Activated naive CD4-positive, alpha-beta T cell treated with anti-CD3 and anti-CD28 coated beads, Interleukin-2, amount 50 U/mL, for 24 hours (primary cell): ENCODE measurements around the gene ABCD3.

Experiments used
- H3K27ac Mint-ChIP-seq: one replicate; pipeline ENCODE4 v1.8.0; 2021; ENCODE audit warnings: mild to moderate bottlenecking, mixed read lengths
- H3K27me3 Mint-ChIP-seq: one replicate; pipeline ENCODE4 v1.8.0; 2021; ENCODE audit warnings: mixed read lengths
- H3K36me3 Mint-ChIP-seq: one replicate; pipeline ENCODE4 v1.8.0; 2021; ENCODE audit warnings: mixed read lengths
- H3K4me1 Mint-ChIP-seq: one replicate; pipeline ENCODE4 v1.8.0; 2021; ENCODE audit warnings: mixed read lengths
- H3K4me3 Mint-ChIP-seq: one replicate; pipeline ENCODE4 v1.8.0; 2021; ENCODE audit warnings: mild to moderate bottlenecking, mixed read lengths
- H3K9me3 Mint-ChIP-seq: one replicate; pipeline ENCODE4 v1.8.0; 2021; ENCODE audit warnings: mixed read lengths

The ABCD3 gene

DNA sequence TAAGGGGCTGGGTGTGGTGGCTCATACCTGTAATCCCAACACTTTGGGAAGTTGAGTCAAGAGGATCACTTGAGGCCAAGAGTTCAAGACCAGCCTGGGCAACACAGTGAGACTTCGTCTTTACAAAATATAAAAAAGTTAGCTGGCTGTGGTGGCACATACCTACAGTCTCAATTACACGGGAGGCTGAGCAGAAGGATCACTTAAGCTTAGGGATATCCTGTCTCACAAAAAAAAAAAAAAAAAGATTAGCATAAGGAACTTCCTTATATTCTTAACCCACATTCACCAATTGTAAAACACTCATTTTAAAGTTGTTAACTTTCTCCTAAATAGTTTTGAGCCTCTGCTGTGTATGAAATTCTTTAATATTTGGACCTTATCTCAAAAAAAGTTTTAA lies 53.1 kb downstream of the ABCD3 start:
- Mint-ChIP-seq H3K9me3 (no peaks in the 10 kb centered on the region), H3K36me3 (peaks cover 11% of the 10 kb centered on the region), H3K27me3 (no peaks in the 10 kb centered on the region), H3K4me1 (no peaks in the 10 kb centered on the region), H3K4me3 (no peak overlapping the region), H3K27ac (no peak overlapping the region)

DNA sequence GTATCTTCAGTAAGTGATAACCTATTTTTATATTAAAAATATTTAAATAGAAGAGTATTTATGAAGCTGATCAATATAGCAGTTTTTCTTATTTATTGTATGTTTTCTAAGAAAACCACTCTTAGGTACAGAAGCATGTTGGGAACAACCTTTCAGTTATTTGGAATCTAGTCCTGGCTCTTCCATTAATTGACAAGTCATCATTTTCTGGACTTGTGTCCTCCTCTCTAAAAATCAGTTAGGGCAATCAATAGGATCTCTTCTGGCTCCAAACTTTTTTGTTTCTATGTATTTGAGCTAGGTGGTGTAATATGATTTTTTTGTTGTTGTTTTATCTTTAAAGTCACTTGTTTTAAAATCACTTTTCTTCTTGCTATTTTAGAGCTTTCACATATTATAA lies 57.0 kb downstream of the ABCD3 start:
- Mint-ChIP-seq H3K9me3 (no peaks in the 10 kb centered on the region), H3K27ac (no peak overlapping the region), H3K27me3 (no peaks in the 10 kb centered on the region), H3K36me3 (peaks cover 10% of the 10 kb centered on the region), H3K4me1 (no peaks in the 10 kb centered on the region), H3K4me3 (no peak overlapping the region)

DNA sequence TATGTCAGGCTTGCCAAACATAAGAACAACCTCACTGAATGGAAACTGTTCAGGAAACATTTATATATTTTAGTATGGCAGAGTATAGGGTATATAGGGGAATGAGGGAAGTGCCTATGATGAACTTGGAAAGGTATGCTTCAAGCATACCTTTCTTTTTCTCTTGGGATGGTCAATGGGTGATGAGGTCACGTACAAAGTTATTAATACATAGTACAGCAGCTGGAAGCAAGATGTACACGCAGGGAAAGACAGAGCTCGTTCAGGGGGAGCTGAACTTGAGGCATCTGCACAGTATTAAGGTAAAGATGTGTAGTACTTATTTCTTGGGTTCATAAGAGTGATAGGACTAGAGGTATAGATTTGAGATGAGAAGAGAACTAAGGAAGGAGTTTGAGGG lies 61.5 kb downstream of the ABCD3 start:
- H3K27ac Mint-ChIP-seq: no peak overlapping the region
- peaks cover 13% of the 10 kb centered on the region for H3K36me3 Mint-ChIP-seq
- no peaks in the 10 kb centered on the region for H3K4me1 Mint-ChIP-seq
- H3K27me3 Mint-ChIP-seq: no peaks in the 10 kb centered on the region
- H3K4me3 Mint-ChIP-seq: no peak overlapping the region
- no peaks in the 10 kb centered on the region for H3K9me3 Mint-ChIP-seq

DNA sequence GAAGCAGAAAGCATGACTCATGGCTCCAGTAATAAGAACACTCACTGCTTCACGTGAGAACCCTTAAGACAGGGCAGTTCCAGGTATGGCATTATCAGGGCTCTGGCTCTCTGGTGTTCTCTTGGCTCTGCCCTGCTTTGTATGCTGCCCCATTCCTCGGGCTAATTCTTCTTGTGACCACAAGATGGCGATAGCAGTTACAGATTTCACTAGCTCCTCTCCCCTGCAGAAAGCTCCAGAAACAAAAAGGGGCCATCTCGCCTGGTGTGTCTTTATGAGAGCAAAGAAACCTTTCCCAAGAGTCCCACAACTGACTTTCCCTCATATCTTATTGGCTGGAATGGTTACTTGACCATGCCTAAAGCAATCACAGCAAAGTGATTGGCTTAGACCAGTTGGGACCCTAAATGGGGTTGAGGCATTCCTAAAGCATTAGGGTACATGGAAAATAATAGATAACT lies 63.3 kb downstream of the ABCD3 start:
- Mint-ChIP-seq H3K27me3 (no peaks in the 10 kb centered on the region), H3K36me3 (peaks cover 12% of the 10 kb centered on the region), H3K4me1 (no peaks in the 10 kb centered on the region), H3K9me3 (no peaks in the 10 kb centered on the region), H3K27ac (no peak overlapping the region), H3K4me3 (no peak overlapping the region)

DNA sequence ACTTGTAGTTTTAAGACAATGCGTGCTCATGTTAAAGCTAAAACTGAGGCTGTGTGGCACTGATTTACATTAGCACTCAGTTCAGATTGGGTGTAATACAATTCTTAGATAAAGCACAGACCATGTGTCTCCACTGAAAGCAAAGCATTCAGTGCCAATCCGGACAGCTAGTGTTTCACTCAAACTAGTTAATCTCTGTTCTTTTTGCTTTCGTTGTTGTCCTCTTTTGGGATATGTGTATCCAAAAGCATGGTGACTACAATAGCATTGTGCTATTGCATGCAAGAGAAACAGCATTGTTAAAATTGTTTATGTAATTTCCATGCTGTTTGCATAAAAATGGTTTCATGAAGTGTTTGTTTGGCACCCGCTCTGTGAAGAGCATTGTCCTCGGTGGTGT lies 68.8 kb downstream of the ABCD3 start:
- H3K9me3 Mint-ChIP-seq: no peaks in the 10 kb centered on the region
- no peaks in the 10 kb centered on the region for H3K4me1 Mint-ChIP-seq
- no peak overlapping the region for H3K27ac Mint-ChIP-seq
- H3K36me3 Mint-ChIP-seq: peaks cover 30% of the 10 kb centered on the region
- H3K27me3 Mint-ChIP-seq: no peaks in the 10 kb centered on the region
- no peak overlapping the region for H3K4me3 Mint-ChIP-seq

DNA sequence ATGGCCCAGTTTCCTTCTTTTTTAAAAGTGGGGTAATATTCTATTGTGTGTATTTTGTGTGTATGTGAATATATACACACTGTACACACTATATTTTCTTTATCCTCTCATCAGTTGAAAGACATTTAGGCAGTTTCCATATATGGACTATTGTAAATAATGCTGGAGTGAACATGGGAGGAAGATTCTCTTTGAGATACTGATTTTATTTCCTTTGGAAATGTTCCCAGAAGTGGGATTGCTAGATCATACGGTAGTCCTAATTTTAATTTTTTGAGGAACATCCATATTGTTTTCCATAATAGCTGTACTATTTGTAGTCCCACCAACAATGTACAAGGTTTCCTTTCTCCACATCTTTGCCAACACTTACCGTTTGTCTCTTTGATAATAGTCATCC lies 72.4 kb downstream of the ABCD3 start:
- H3K4me3 Mint-ChIP-seq: no peak overlapping the region
- peaks cover 36% of the 10 kb centered on the region for H3K36me3 Mint-ChIP-seq
- H3K4me1 Mint-ChIP-seq: no peaks in the 10 kb centered on the region

DNA sequence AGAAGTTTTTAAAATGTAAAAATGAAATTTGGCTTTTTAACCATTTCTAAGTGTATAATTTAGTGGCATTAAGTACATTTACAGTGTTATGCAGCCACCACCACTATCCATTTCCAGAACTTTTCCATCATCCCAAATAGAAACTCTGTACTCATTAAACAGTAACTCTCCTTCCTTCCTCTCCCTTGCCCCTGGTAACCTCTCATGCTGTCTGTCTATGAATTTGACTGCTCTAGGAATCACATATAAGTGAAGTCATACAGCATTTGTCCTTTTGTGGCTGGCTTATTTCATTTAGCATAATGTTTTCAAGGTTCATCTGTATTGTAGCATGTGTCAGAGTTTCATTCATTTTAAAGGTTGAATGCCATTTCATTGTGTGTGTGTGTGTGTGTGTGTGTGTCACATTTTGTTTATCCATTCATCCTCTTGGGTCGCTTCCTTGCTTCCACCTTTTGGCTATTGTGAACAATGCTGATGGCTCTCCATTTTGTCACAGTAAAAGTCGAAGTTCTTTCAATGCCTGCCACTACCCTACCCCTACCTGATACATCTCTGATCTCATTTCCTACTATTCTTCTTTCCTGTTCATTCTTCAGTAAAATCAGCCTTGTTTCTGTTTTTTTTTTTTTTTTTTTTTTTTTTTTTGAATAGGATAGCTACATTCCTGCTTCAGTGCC lies 78.0 kb downstream of the ABCD3 start:
- no peak overlapping the region for H3K4me3 Mint-ChIP-seq
- no peak overlapping the region for H3K27ac Mint-ChIP-seq
- H3K27me3 Mint-ChIP-seq: no peaks in the 10 kb centered on the region
- H3K4me1 Mint-ChIP-seq: no peaks in the 10 kb centered on the region
- no peaks in the 10 kb centered on the region for H3K9me3 Mint-ChIP-seq
- peaks cover 35% of the 10 kb centered on the region for H3K36me3 Mint-ChIP-seq

More for the DNA sequence above, 72.4 kb downstream of the ABCD3 start:
- no peaks in the 10 kb centered on the region for H3K9me3 Mint-ChIP-seq
- H3K27ac Mint-ChIP-seq: no peak overlapping the region
- H3K27me3 Mint-ChIP-seq: no peaks in the 10 kb centered on the region

DNA sequence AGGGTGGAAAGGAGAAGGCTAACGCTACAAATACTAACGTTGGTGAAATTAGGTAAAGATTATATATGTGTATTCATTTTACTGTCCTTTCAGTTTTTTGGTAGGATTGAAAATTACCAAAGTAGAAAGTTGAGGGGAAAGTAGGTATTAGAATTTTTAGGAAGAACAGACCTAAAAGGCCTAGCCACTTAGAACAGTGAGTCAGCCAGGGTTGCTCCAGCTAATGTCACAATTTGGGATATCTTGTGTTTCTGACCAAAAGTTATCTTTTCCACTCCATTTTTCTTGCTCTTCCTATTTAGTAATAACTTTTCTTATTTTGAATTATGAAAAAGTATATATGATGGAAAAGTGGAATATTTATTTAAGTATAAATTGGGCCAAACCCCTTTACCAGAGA lies 83.2 kb downstream of the ABCD3 start:
- H3K9me3 Mint-ChIP-seq: no peaks in the 10 kb centered on the region
- H3K27ac Mint-ChIP-seq: no peak overlapping the region
- H3K4me3 Mint-ChIP-seq: no peak overlapping the region
- H3K36me3 Mint-ChIP-seq: peaks cover 50% of the 10 kb centered on the region
- no peaks in the 10 kb centered on the region for H3K27me3 Mint-ChIP-seq
- no peaks in the 10 kb centered on the region for H3K4me1 Mint-ChIP-seq

DNA sequence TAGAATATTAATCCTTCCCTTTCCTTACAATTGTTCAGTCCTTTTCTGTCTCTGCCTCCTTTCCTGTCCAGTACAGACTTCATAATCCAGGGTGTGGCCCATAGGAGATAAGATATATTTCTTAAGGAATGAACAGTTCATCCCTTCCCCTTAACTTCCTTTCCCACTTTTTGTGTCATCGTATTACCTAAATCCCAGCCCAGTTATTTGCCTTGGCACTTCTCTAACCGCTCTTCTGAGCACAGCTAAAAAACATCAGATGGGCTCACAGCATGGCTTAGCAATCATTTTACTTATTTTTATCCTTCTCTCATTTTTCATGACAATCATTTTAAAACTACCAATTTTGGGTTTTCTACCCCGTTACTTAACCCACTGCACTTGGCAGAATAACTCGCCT lies 83.7 kb downstream of the ABCD3 start:
- H3K4me1 Mint-ChIP-seq: no peaks in the 10 kb centered on the region
- no peak overlapping the region for H3K27ac Mint-ChIP-seq
- H3K4me3 Mint-ChIP-seq: no peak overlapping the region
- peaks cover 52% of the 10 kb centered on the region for H3K36me3 Mint-ChIP-seq
- no peaks in the 10 kb centered on the region for H3K27me3 Mint-ChIP-seq
- no peaks in the 10 kb centered on the region for H3K9me3 Mint-ChIP-seq

DNA sequence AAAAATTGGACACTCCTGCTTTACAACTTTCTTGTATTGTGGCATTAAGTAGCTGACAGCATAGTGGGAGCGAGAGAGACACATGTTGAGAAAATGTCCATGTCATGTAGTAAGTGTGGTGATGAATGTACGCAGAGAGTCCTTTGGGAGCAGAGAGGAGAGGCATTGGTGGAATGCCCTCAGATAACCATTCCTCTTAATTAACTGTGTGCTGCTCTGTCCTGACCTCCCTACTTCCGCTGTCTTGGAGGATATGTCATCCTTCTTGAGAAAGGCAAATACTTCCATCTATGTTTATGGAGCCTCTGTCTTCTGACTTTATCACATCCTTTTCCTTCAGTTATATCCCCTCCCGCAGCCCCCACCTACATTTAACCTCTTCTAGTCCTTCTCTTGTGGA lies 85.0 kb downstream of the ABCD3 start:
- H3K27me3 Mint-ChIP-seq: no peaks in the 10 kb centered on the region
- no peaks in the 10 kb centered on the region for H3K9me3 Mint-ChIP-seq
- peaks cover 50% of the 10 kb centered on the region for H3K36me3 Mint-ChIP-seq
- no peak overlapping the region for H3K4me3 Mint-ChIP-seq
- no peak overlapping the region for H3K27ac Mint-ChIP-seq
- no peaks in the 10 kb centered on the region for H3K4me1 Mint-ChIP-seq

DNA sequence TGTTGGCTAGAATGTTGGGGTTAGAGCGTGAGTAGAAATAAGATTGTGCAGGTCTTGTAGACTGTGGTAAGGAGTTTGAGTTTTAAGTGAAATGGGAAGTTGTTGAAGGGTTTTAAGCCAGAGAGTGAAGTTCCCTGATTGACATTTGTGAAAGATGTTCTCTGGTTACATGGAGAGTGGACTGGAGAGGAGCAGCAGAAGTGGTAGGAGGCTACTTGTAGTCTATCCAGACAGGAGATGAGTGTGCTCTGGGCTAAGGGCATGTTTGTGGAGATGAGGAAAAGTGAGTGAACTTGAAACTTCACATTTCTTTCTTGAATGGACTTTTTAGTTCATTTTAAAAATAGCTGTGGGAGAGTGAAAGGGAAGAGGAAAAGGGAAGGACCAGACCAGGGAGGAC lies 86.4 kb downstream of the ABCD3 start:
- Mint-ChIP-seq H3K27ac (peak overlapping the region; percentile 1), H3K36me3 (peaks cover 45% of the 10 kb centered on the region), H3K4me3 (no peak overlapping the region), H3K27me3 (no peaks in the 10 kb centered on the region), H3K4me1 (no peaks in the 10 kb centered on the region), H3K9me3 (no peaks in the 10 kb centered on the region)

DNA sequence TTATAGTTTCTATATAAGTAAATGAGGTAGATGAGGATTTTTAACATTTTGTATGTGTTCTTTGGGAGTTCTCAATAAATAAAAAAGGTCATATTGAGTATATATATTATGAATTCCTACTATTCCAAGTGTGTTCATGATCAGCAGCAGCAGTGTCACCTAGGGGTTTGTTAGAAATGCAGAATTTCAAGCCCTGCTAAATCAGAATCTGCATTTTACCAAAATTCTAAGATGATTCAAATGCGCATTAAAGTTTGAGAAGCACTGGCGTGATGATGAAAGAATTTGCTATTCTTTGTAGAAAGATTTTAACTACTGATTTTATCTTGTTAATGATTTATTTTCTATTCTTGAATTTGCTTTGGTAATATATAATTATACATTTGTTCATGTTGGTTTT lies 94.6 kb downstream of the ABCD3 start:
- Mint-ChIP-seq H3K27me3 (no peaks in the 10 kb centered on the region), H3K36me3 (peaks cover 9% of the 10 kb centered on the region), H3K9me3 (no peaks in the 10 kb centered on the region), H3K4me3 (no peak overlapping the region), H3K27ac (no peak overlapping the region), H3K4me1 (no peaks in the 10 kb centered on the region)

DNA sequence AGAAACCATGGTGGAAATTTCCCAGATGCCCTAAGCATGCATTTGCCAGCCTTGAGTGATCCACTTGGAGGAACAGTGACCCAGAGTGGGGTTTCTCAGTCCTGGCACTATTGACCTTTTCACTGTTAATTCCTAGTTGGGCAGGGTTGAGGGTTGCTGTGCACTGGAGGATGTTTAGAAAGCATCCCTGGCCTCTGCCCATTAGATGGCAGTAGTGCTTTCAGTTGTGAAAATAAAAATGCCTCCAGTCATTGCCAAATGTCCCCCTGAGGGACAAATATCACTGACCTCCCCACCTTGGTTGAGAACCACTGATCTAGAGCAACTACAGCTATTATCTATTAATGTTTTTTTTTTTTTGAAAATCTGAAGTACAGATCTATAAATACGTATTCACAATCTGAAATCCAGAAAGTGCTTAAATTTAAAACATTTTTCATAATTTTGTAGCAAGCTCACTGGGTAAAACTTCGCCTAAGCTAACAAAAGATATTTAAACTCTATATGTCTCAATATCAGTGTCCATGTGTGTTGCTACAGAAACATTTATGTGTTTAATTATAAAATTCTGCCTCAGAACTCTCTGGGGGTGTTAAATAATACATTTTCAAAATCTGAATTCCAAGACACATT lies 96.0 kb downstream of the ABCD3 start:
- Mint-ChIP-seq H3K36me3 (peaks cover 8% of the 10 kb centered on the region), H3K4me1 (no peaks in the 10 kb centered on the region), H3K4me3 (no peak overlapping the region), H3K9me3 (no peaks in the 10 kb centered on the region), H3K27me3 (no peaks in the 10 kb centered on the region), H3K27ac (no peak overlapping the region)

DNA sequence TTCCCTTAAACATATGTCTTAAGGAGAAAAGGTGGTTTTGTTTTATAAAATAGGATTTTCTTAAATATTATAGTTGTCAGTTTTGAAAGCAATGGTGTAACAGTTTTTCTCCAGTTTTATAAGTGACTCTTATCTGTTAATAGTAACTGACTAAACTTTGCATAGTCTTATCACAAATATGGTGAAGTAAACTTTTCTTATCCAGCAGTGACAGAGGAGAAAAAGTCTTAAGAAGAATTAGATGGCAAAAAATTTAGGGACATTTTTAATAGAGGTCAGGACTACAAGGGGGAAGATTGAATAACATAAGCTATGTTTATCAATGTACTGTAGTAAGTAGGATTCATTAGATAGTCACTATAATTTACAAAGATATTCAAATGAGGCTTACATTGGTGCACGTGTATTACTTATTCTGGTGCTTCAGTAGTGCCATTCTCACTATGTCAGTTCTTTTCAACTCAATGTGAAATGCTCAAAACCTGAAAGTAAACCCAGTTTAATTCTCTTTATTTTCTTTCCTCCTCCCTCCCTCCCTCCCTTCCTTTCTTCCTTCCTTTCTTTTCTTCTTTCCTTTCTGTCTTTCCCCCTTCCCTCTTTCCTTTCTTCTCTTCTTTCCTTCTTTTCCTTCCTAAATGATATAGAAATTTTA lies 97.2 kb downstream of the ABCD3 start:
- no peaks in the 10 kb centered on the region for H3K4me1 Mint-ChIP-seq
- peaks cover 8% of the 10 kb centered on the region for H3K36me3 Mint-ChIP-seq
- H3K4me3 Mint-ChIP-seq: no peak overlapping the region
- no peak overlapping the region for H3K27ac Mint-ChIP-seq
- no peaks in the 10 kb centered on the region for H3K9me3 Mint-ChIP-seq
- H3K27me3 Mint-ChIP-seq: no peaks in the 10 kb centered on the region

DNA sequence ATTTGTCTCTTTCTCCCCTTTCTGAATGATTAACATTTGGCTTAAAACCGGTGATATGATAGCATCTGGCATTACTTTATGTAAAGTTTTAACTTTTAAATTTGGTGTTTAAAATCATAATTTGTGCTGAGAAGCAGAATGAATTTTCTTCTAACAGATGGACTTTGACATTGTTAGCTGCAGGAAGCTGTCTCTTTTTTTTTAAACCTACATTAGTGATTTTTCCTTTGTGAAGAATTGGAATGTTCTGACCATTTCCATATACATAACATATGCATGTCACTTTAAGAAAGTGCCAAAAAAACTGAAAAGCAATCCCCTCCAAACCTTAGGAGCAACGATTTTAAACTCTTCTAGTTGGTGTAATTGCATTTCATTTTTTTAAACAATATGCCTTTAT lies 101.2 kb downstream of the ABCD3 start:
- H3K4me1 Mint-ChIP-seq: no peaks in the 10 kb centered on the region
- no peaks in the 10 kb centered on the region for H3K27me3 Mint-ChIP-seq
- no peak overlapping the region for H3K4me3 Mint-ChIP-seq
- no peak overlapping the region for H3K27ac Mint-ChIP-seq
- H3K9me3 Mint-ChIP-seq: no peaks in the 10 kb centered on the region
- peaks cover 4% of the 10 kb centered on the region for H3K36me3 Mint-ChIP-seq

DNA sequence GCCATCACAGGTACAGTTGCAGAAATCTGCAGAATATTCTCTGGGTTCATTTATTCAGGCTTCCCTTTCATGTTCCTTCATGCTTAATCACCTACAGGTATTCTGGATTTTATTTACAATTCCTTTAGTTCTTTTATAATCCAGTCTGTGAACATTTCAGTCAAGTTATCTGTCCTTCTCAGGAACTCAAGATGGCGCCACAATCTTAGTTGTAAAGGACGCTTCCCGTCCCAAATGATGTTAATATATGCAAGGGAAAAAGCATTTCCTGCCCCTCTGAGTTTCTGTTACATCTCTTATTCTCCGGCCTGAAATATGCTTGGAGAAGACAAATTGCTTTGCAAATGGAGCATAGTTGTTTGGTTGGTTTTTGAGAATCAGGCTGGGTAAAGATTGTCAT lies 104.1 kb downstream of the ABCD3 start:
- no peaks in the 10 kb centered on the region for H3K9me3 Mint-ChIP-seq
- no peak overlapping the region for H3K4me3 Mint-ChIP-seq
- no peak overlapping the region for H3K27ac Mint-ChIP-seq
- H3K36me3 Mint-ChIP-seq: peaks cover 2% of the 10 kb centered on the region
- no peaks in the 10 kb centered on the region for H3K27me3 Mint-ChIP-seq
- no peaks in the 10 kb centered on the region for H3K4me1 Mint-ChIP-seq
